GM18907 (cell line): ENCODE measurements around the gene AXDND1.
A peak's percentile ranks its signal among the peaks of the same experiment; 100 is the strongest.
"Not testable (repeated sequence)": the region's sequence is repeated elsewhere in the genome, so short reads cannot be mapped to it uniquely, and the experiment has no call there.

Experiments used
- ATAC-seq: cut with Tn5 transposase; IDR thresholded peaks from one replicate; pipeline ENCODE4 v1.9.1; 2021; ENCODE audit warnings: mild to moderate bottlenecking, moderate library complexity; ENCODE audit not compliant: unreplicated experiment

AXDND1 gene

DNA sequence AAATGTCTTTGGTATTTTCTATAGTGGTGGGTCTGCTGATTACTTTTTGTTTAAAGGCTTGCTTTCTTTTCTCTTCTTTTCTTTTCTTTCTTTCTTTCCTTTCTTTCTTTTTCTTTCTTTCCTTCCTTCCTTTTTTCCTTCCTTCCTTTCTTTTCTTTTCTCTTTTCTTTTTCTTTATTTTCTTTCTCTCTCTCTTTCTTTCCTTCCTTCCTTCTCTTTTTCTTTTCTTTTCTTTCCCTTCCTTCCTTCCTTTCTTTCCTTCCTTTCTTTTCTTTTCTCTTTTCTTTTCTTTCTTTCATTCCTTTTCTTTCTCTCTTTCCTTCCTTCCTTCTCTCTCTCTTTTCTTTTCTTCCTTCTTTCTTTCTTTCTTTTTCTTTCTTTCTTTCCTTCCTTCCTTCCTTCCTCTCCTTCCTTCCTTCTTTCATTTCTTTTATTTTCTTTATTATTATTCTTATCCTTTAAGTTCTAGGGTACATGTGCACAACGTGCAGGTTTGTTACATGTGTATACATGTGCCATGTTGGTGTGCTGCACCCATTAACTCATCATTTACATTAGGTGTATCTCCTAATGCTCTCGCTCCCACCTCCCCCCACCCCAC lies 93.9 kb downstream of the AXDND1 start:
- not testable (repeated sequence) for ATAC-seq

DNA sequence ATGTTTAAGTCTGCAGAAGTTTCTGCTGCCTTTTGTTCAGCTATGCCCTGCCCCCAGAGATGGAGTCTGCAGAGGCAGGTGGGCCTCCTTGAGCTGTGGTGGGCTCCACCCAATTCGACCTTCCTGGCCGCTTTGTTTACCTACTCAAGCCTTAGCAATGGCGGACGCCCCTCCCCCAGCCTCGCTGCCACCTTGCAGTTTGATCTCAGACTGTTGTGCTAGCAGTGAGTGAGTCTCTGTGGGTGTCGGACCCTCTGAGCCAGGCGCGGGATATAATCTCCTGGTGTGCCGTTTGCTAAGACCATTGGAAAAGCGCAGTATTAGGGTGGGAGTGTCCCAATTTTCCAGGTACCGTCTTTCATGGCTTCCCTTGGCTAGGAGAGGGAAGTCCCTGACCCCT lies 99.9 kb downstream of the AXDND1 start:
- ATAC-seq, result not testable (repeated sequence)

DNA sequence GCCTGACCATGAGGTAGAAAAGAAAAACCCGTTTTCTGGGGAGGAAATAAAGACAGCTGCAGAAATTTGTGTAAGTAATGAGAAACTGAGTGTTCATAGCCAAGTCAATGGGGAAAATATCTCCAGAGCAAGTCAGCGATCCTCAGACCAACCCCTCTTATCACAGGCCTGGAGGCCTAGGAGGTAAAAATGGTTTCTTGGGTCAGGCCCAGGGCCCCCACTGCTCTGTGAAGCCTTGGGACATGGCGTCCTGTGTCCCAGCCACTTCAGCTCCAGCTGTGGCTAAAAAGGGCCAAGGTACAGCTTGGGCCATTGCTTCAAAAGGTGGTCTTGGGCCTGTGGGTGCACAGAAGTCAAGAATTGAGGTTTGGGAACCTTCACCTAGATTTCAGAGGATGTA lies 108.9 kb downstream of the AXDND1 start:
- no peak for ATAC-seq

GRCh38 chr1:179476484-179476883 lies 110.7 kb downstream of the AXDND1 start:
- ATAC-seq, result no peak

GRCh38 chr1:179478370-179478769 lies 112.6 kb downstream of the AXDND1 start:
- ATAC-seq, result no peak

- ATAC-seq, result no peak
Measured at GRCh38 chr1:179490611-179491010, 124.8 kb downstream of the AXDND1 start.

DNA sequence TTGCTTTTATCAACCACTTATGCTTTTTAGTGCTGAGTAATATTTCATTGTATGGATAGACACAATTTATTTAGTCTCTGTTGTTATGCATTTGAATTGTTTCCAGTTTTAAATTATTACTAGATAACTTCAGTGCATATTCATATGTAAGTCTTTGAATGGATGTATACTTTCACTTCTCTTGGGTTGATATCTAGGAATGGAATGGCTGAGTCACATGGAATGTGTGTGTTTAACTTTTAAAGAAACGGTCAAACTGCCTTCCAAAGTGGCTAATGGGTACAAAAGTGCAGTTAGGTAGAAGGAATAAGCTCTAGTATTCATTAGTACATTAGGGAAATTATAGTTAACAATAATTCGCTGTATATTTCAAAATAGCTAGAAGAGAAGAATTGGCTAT lies 127.6 kb downstream of the AXDND1 start:
- no peak for ATAC-seq

DNA sequence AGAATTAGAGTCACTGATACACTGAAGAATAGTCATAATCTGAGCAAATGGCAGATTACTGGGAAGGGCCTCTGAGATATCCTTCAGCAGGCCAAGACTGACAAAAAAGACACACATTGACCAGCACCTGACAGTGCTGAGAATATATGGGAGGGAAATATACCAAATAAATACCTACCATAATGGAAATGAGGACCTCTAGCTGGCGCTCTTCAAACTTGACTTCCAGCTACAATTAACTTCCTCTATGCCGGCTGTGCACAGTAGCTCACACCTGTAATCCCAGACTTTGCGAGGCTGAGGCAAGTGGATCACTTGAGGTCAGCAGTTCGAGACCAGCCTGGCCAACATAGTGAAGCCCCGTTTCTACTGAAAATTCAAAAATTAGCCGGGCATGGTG lies 140.4 kb downstream of the AXDND1 start:
- no peak for ATAC-seq

- ATAC-seq, result no peak
Measured at GRCh38 chr1:179509384-179509783, 143.6 kb downstream of the AXDND1 start.

DNA sequence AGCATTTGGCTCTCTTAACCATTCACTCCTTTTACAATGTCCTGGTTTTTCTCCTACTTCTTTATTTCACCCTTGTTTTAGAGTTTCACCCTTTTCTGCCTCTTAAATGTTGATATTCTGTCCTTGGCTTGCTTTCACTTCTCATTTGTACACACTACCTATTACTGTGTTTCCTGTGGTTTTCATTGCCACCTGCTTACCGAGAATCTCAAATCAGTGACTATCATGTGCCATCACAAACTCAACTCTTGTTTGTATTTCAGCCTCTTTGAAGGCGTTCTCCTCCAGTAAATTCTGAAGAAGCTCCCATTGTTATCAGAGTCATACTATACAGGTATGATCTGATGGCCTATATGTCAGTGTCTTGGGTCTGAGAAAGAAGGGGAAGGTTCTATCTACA lies 144.3 kb downstream of the AXDND1 start:
- peak; percentile 84 for ATAC-seq

DNA sequence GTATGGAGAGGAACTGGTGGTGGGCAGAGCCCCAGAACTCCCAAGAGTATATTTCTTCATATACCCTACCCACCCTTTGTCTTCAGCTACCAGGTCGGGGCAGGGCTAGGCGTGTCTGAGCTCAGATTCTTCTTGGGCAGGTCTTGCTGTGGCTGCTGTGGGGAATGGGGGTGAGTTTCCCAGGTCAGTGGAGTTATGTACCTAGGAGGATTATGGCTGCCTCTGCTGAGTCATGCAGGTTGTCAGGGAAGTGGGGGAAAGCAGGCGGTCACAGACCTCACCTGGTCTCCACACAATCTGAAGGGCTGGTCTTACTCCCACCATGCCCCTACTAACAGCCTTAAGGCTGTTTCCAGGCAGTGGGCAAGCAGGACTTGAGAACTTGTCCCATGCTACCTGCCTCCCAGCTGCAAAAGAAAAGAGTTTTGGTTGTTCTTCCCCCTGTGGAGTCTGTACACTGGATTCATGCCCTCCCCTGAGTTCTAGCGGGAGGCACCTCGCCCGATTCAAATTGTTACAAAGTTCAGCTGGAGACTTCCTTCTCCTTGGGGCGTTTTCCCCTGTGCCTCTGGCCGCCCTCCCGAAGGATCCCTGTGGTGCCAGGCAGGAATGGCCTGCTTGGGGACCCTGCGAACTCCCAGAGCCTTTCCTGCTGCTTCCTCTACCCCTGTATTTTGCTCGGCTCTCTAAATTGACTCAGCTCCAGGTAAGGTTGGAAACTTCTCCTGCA lies 151.4 kb downstream of the AXDND1 start:
- no peak for ATAC-seq

- ATAC-seq, result not testable (repeated sequence)
Measured at GRCh38 chr1:179518544-179518943, 152.8 kb downstream of the AXDND1 start.

GRCh38 chr1:179529482-179530195 lies 163.9 kb downstream of the AXDND1 start:
- ATAC-seq, result no peak

- ATAC-seq, result no peak
Measured at GRCh38 chr1:179530352-179530751, 164.6 kb downstream of the AXDND1 start.

- ATAC-seq, result no peak
Measured at GRCh38 chr1:179541774-179542173, 176.0 kb downstream of the AXDND1 start.

DNA sequence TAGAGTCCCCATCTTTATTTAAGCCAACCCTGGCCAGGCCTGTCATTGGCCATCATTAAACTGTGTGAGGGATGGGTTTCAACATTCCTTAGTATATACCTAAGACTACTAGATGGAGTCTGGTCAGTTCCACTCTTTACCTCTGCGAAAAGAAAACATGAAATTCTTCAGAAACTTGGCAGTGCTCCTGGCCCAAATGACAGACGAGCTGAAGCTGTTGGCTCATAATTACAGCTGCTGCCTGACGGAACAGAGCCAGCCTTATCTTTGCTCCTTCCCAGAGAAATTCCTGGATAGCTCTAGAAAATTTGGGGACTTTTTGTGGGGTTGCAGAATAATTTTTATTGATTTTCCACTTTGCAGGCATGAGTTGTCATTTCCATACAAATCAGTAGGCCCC lies 179.6 kb downstream of the AXDND1 start:
- no peak for ATAC-seq

GRCh38 chr1:179547021-179547535 lies 181.3 kb downstream of the AXDND1 start:
- no peak for ATAC-seq

DNA sequence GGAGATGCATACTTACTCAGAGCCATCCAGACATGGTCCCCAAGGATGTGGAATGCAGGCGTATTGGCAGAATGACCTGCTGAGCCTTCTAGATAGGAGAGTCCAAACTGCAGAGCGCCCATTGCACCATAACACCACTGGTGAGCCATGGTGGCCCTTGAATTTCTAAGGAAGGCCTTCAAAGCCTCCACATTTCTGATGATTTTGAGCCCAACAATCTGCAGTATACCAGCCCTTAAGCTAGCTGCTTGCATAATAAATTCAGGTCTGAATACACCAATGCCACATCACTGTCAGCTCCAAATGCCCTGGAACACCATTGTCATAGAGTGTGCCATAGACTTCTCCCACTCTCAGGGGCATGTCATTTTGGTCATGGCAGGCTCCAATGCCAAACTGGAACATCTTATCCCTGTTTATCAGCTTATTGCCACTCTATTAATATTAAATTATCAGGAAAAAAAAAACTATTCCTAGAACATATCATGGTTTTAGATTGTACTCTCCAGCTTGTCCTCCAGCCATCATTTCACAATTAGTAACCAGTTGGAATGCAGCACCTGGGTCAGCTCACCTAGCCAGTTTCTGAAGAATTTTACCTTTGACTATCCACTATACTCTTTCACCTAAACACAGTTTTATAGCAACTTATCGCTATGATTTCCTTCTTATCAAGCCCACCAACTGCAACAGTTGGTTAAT lies 183.0 kb downstream of the AXDND1 start:
- no peak for ATAC-seq

DNA sequence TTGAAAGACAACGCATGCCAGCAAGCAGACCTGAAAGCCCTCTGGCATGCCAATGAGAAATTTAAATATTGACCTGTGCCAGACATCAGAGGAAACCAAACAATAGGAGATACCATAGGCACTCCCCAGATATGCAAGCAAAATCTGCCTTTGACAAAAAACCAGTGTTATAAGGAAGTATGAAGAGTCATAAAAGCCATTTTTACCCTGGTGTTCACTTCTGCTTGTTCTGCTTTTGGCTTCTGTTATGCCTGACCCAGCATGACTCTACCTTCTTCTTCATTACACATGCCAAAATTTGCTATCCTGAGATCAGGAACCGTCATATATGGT lies 183.6 kb downstream of the AXDND1 start:
- no peak for ATAC-seq

GRCh38 chr1:179550746-179551682 lies 185.2 kb downstream of the AXDND1 start:
- ATAC-seq, result no peak
